Measurements from ENCODE around the gene OAT. TPM values are rescaled to one million over a fixed set of nuclear protein-coding genes. Genes with fewer than 3 reads are reported as not detected.
A peak's percentile ranks its signal among the peaks of the same experiment; 100 is the strongest.
"Not testable (repeated sequence)": the region's sequence is repeated elsewhere in the genome, so short reads cannot be mapped to it uniquely, and the experiment has no call there.

The OAT gene
- total RNA-seq, 1 donor from 2014 or later = 157 TPM

DNA sequence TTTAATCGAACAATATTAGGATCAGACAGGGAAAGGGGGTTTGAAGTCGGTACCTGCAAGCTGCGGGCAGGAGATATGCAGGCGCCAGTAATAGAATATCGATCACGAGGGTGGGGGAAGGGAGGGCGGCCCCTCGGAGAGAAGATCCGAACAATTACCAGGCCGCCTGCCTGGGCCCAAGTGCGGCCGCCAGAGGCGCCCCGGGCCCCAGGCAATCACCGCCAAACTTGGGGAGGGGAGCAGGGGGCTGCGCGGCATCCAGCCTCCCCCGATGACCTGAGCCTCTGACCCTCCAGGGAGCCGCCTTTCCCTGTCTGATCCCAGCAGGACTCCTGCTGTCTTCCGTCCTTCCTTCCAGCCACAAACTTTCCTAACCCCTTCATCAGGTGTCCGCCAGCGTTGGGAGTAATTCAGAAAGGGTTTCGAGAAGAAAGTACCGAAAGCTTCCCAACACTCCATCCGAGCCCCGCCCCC is 30.0 kb upstream of the OAT start:
- DNase-seq (ENCODE audit: low spot score in 2 of 2) = no peak
- no peak for FAIRE-seq

DNA sequence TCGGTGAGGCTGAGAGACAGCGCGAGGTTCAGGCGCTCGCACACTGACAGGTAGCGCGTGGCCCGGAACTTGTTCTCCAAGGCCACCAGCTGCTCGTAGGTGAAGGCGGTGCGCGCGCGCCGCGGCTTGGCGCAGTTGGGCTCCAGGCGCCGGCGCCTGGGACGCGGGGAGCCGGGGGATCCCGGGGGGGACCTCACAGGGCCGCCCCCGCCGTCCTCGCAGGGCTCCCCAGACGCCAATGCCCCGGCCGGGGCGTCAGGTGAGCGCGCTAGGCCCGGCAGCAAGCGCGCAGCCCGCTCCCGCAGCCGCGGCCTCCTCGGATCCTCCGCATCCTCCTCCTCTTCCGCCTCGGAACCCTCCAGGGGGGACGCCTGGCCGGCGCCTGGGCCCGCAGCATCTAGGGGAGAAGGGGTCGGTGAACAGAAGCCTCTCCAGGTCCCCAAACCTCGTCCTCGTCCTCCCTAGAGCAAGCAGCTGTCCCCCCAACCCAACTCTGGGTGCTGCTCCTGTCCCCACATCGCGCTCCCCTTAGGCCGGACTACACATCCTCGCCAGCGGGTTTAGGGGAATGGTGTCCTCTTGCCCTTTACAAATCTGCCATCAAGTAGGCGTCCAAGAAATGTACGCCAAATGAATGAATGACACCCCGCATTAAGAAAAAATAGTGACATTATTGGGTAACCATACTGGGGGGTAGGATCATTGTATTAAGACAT is 29.2 kb upstream of the OAT start:
- FAIRE-seq = no peak
- no peak for DNase-seq (ENCODE audit: low spot score in 2 of 2)

DNA sequence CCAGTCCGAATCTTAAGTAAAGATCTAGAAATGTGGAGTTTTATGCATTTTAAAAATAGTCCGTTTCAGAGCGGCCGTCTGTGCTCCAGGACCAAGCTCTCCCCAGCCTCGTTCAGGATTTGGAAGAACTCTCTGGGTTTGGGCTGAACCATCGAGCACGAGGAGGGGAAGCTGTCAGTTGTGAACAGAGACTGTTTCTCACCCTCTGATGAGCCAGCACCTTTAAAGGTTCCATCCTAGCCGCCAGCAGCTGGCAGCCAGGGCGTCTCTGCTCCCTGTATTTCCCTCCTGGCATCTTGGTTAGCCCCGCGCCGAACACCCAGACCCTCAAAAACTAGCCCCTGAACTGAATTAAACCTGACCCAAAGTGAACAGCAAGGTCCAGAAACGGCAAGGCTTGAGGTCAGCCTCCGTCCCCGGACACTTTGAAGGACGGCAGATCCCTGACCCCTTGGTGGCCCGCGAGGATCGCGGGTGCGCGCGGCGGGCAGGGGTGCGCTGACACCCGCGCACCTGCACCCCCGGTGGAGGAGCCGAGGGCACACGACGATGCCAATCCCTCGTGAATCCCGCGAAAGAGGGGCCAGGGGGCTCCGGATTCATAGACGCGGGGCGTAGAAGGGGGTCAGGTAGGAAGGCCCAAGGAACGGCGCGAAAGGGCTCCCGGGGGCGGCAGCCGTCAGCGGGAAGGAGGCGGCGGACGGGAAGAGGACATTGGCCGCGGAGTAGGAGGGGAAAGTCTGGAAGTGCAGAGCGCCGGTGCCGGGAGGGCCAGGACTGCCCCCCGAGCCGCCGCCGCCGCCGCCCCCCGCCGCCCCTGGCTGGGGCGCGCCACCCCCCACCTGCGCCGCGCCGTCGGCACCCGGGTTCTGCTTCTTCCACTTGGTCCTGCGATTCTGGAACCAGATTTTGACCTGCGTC is 28.4 kb upstream of the OAT start:
- DNase-seq (ENCODE audit: low spot score in 2 of 2) = no peak
- no peak for FAIRE-seq

GRCh38 chr10:124441694-124442093 is 23.0 kb upstream of the OAT start:
- FAIRE-seq; DNase-seq (ENCODE audit: low spot score in 2 of 2): not testable (repeated sequence)

DNA sequence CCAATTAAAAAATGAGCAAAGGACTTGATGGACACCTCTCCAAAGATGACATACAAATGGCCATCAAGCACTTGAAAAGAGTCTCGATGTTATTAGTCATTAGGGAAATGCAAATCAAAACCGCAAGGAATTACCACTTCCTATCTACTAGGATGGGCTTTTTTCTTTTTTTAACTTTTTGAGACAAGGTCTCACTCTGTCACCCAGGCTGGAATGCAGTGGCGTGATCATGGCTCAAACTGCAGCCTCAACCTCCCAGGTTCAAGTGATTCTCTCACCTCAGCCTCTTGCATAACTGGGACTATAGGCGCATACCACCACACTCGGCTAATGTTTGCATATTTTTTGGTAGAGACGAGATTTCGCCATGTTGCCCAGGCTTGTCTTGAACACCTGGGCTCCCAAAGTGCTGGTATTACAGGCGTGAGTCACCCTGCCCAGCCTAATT is 17.5 kb upstream of the OAT start:
- no peak for DNase-seq (ENCODE audit: low spot score in 2 of 2)
- no peak for FAIRE-seq

- not testable (repeated sequence) for DNase-seq (ENCODE audit: low spot score in 2 of 2); FAIRE-seq
Observed at GRCh38 chr10:124435683-124436082, 17.0 kb upstream of the OAT start.

- DNase-seq (ENCODE audit: low spot score in 2 of 2) = no peak
- no peak for FAIRE-seq
Observed at GRCh38 chr10:124433461-124433860, 14.7 kb upstream of the OAT start.

GRCh38 chr10:124430077-124430476 is 11.4 kb upstream of the OAT start:
- no peak for FAIRE-seq
- DNase-seq (ENCODE audit: low spot score in 2 of 2) = no peak

GRCh38 chr10:124429576-124429975 is 10.9 kb upstream of the OAT start:
- FAIRE-seq (no peak), DNase-seq (ENCODE audit: low spot score in 2 of 2) (no peak)

DNA sequence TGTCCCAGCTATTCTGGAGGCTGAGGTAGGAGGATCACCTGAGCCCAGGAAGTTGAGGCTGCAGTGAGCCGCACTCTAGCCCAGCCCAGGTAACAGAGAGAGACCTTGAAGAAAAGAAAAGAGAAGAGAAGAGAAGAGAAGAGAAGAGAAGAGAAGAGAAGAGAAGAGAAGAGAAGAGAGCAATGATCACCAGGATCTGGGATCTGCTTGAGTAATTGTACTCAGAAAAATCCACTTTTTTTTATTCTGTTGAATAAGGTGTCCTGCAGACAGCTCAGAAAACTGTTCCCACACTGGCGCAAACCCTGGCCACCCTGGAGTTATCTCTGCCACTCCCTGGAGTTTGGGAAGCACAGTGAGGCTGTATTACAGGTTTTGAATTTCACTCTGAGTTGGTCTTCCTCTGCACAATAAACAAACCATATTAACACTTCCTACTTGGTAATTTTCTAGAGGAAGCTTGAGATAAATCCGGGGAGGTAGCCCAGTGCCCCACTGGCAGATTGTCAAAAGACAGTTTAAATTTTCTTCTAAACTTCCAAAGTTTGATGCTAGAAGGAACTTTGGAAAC is 9.6 kb upstream of the OAT start:
- FAIRE-seq (no peak), DNase-seq (ENCODE audit: low spot score in 2 of 2) (no peak)

DNA sequence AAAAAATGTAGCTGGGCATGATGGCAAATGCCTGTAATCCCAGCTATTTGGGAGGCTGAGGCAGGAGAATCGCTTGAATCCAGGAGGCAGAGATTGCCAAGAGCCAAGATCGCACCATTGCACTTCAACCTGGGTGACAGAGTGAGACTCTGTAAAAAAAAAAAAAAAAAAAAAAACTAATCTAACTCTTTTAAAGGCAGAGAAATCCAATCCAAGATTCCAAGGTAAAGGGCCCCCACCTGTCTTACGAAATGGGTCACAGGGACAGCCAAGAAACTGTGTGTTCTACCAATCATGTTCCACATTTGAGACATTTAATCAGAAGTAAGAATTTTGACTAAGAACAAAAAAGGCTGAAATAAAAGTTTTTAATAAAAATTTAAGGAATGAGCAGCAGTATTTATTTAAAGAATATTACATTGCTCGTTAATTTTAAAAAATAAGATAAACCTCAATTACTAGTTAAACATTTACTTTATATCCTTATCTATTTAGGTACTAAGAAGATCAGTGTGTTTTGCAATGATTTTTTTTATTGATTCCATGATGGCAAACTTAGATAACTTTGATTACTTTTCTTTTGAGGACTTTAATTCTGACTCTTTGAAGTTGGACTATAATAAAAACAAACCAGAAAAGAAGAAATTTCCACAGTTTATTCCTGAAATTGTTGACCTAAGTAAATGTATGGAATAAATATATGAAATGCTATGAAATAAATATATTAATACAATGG is 6.7 kb upstream of the OAT start:
- FAIRE-seq (peak; percentile 78), DNase-seq (ENCODE audit: low spot score in 2 of 2) (no peak)

GRCh38 chr10:124423813-124424212 is 5.1 kb upstream of the OAT start:
- no peak for FAIRE-seq
- no peak for DNase-seq (ENCODE audit: low spot score in 2 of 2)

GRCh38 chr10:124422742-124423141 is 4.0 kb upstream of the OAT start:
- FAIRE-seq (no peak), DNase-seq (ENCODE audit: low spot score in 2 of 2) (no peak)

- DNase-seq (ENCODE audit: low spot score in 2 of 2) (no peak), FAIRE-seq (no peak)
Observed at GRCh38 chr10:124420254-124420653, 1.5 kb upstream of the OAT start.

- FAIRE-seq (no peak), DNase-seq (ENCODE audit: low spot score in 2 of 2) (no peak)
Observed at GRCh38 chr10:124419635-124420034, 912 bp upstream of the OAT start.

DNA sequence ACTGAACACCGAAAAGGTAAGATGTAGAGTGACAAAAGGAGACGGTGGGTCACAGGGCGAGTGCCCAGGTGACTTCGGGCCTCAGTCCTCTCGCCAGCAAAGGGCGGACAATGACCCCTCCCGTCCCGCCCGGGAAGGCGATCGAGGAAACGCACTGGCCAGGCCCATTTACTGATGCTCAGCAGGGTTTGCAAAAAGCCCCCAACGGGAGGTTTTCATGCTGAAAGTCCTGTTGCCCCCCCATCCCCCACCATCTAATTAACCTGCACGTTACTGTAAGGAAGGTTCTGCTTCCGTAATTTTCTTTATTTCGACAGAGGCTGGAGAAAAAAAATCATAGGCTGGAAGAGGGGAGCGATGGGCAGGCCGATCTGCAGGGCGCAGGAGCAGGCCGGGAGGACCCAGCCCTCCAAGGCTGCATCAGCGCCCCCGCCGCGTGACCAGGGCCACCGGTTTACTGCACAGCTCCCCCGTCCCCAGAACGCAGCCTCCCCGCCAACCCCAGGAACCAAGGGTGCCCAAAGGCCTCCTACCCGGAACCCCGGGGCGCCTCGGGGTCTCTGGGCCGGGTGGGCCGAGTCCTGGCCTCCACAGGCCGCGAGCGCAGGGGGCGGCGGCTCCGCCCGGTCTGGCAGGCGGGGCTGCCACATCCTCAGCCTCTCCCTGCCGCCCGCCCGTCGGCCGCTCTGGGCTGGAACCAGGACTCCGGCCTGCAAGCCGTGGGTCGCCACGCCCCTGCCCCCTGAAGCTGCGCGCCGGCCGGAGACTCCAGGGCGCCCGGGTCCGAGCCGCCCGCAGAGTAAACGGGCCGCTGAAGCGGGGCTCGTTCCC is 613 bp downstream of the OAT start:
- DNase-seq (ENCODE audit: low spot score in 2 of 2) = peak; percentile 47 to 58
- no peak for FAIRE-seq

- DNase-seq (ENCODE audit: low spot score in 2 of 2) (no peak), FAIRE-seq (no peak)
Observed at GRCh38 chr10:124416733-124417132, 2.0 kb downstream of the OAT start.

DNA sequence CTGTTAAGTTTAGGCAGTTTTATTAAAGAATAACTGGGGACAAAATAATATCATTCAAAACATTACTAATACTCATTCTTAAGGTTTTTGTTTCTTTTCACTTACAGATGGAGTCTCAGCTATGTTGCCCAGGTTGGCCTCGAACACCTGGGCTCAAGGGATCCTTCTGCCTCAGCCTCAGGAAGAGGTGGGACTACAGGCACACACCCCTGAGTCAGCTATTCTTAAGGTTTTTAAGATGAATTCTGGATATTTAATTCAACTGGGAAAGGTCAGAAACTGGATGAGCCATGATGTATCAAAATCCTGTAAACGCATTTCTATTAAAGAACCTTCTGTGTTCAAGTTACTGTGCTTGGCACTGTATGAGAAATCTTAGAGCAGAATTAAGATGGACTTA is 3.5 kb downstream of the OAT start:
- FAIRE-seq = no peak
- DNase-seq (ENCODE audit: low spot score in 2 of 2) = no peak

GRCh38 chr10:124414076-124414475 is 4.6 kb downstream of the OAT start:
- DNase-seq (ENCODE audit: low spot score in 2 of 2) (no peak), FAIRE-seq (no peak)

DNA sequence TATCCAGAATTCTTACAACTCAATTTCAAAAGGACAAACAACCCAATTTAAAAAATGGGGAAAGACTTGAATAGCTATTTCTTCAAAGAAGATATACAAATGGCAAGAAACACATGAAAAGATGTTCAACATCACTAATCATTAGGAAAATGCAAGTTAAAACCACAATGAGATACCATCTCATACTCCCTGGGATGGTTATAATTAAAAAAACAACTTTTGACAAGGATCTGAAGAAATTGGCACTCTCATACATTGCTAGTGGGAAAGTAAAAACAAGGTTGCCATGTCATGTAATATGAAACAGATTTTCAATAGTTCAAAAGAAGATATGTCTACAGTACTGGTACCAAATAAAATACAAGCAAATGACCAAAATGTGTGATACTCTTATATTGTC is 9.0 kb downstream of the OAT start:
- no peak for FAIRE-seq
- DNase-seq (ENCODE audit: low spot score in 2 of 2) = no peak

All from frontal cortex (tissue), 4 donors.